CD4-positive, alpha-beta memory T cell (primary cell): ENCODE results near the gene KMT5C. TPM values are rescaled to one million over a fixed set of nuclear protein-coding genes. Genes with fewer than 3 reads are reported as not detected.

Source experiments
- CTCF ChIA-PET: fragments of 350-600 bp; sonication (Branson Sonifier 250); formaldehyde crosslinking; loops from one replicate; lab custom pipeline; 2021; ENCODE audit warnings: inconsistent platforms; ENCODE audit not compliant: partially characterized antibody; lab: Charles Lee
- POLR2A ChIA-PET: fragments of 350-600 bp; sonication (Branson Sonifier 250); formaldehyde crosslinking; loops from one replicate; lab custom pipeline; 2021; ENCODE audit not compliant: partially characterized antibody; lab: Charles Lee
- DNase-seq, 5 donors: peaks; one replicate each; pipeline versions ENCODE4 v3.0.0 to v3.0.0-alpha.2; 2020 to 2022; ENCODE audit warnings: mixed read lengths in 1 of 5
- H3K27ac ChIP-seq: one replicate; pipeline ENCODE4 v1.7.0; 2013; ENCODE audit warnings: low read depth, low read length
- H3K27me3 ChIP-seq: 2 replicates; pipeline ENCODE4 v1.7.0; 2013; ENCODE audit warnings: mild to moderate bottlenecking, low read length, moderate library complexity; ENCODE audit not compliant: insufficient read depth
- H3K36me3 ChIP-seq: 2 replicates; pipeline ENCODE4 v1.7.0; 2013; ENCODE audit warnings: mild to moderate bottlenecking, low read length, moderate library complexity; ENCODE audit not compliant: insufficient read depth
- H3K4me1 ChIP-seq: 2 replicates; pipeline ENCODE4 v1.7.0; 2013; ENCODE audit warnings: mild to moderate bottlenecking, low read length, moderate library complexity; ENCODE audit not compliant: insufficient read depth
- H3K4me3 ChIP-seq, 2 donors: one replicate each; pipeline ENCODE4 v1.7.0; 2013; ENCODE audit warnings: low read length in 2 of 2, mild to moderate bottlenecking in 1 of 2
- H3K9me3 ChIP-seq, 2 donors: one replicate each; pipeline ENCODE4 v1.7.0; 2013; ENCODE audit warnings: low read length in 2 of 2, control low read depth in 1 of 2; ENCODE audit not compliant: control insufficient read depth in 1 of 2
- H3K27ac Mint-ChIP-seq, 7 donors: one replicate each; pipeline ENCODE4 v1.8.0; 2020 to 2021; ENCODE audit warnings: mixed read lengths in 7 of 7, mild to moderate bottlenecking in 6 of 7, inconsistent platforms in 3 of 7, moderate library complexity in 3 of 7
- H3K27me3 Mint-ChIP-seq, 2 donors: one replicate each; pipeline ENCODE4 v1.8.0; 2020 to 2021; ENCODE audit warnings: mixed read lengths in 2 of 2
- H3K36me3 Mint-ChIP-seq, 2 donors: one replicate each; pipeline ENCODE4 v1.8.0; 2020 to 2021; ENCODE audit warnings: mixed read lengths in 2 of 2, inconsistent platforms in 1 of 2, mild to moderate bottlenecking in 1 of 2
- H3K4me1 Mint-ChIP-seq, 4 donors: one replicate each; pipeline ENCODE4 v1.8.0; 2020 to 2021; ENCODE audit warnings: mixed read lengths in 4 of 4, mild to moderate bottlenecking in 1 of 4
- H3K4me3 Mint-ChIP-seq, 8 donors: one replicate each; pipeline ENCODE4 v1.8.0; 2020 to 2021; ENCODE audit warnings: mixed read lengths in 8 of 8, mild to moderate bottlenecking in 7 of 8, moderate library complexity in 6 of 8, inconsistent platforms in 3 of 8
- H3K9me3 Mint-ChIP-seq, 8 donors: one replicate each; pipeline ENCODE4 v1.8.0; 2020 to 2021; ENCODE audit warnings: mixed read lengths in 8 of 8, mild to moderate bottlenecking in 5 of 8, inconsistent platforms in 3 of 8, moderate library complexity in 1 of 8
- intact Hi-C: fragments of 100-400 bp; cut with micrococcal nuclease; formaldehyde crosslinking; loops from one replicate; pipeline ENCODE4 v1.15.1; 2023
- polyA plus RNA-seq, 2 donors: library from polyadenylated mRNA; unstranded; fragments of 300-500 nt; fragmentation: Illumina TruSeq; gene quantifications; one replicate each; pipeline ENCODE4 v1.2.3, GENCODE V29; 2021
- total RNA-seq, 2 experiments: library from RNA; stranded (reverse); gene quantifications; one replicate each; pipeline ENCODE4 v1.2.3, GENCODE V29; 2021

KMT5C gene
- total and polyA plus RNA-seq, 4 experiments from 2014 or later = 0.60 to 23.5 (median 12.3) TPM

DNA sequence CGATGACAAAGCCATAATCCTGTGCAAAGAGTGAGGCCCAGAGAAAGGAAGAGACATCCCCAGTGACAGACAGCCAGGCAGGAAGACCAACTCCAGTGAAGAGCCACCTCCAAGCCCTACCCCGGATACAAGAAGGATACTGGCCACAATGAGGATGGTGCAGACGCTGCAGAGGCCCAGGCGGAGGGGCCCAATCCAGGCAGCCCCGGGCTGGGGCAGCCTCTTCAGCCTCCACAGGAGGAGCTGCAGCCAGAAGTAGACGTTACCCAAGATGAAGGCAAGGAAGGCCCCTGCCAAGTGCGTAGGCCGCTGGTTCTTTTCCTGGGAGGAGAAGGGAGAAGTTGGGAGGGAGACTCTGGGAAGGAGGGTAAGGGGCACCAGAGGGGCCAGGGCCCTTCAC, 23.0 kb upstream of the KMT5C start:
- Mint-ChIP-seq H3K27me3 (peaks cover 4 to 5% of the 10 kb centered on the region in 2 donors), H3K27ac (no peak overlapping the region)
- CTCF ChIA-PET = interaction anchor here (1.3 kb wide), 1 partner anchor 15 kb away, joined by 4 read pairs; no protein-coding TSS in a partner anchor

DNA sequence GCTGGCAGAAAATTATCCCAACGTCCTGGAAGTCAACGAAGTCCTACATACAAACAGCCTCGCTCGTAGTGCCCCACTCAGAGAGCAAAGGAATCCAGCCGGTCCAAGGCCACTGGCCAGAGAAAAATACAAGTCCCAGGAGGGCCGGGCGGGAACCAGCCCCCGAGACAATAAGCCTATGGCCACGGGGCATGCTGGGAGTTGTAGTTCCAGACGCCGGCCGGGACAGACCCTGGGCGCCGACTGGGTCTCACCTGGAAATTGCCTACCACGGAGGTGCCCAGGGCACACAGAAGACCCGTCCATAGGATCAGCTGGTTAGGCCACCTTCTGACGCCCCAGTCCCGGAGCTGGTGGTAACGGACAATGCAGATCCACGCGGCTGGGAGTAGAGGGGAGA, 19.9 kb upstream of the KMT5C start:
- intact Hi-C loops = no loop called here
- Mint-ChIP-seq H3K4me3 (no peak overlapping the region), H3K27ac (no peak overlapping the region), H3K9me3 (no peaks in the 10 kb centered on the region), H3K27me3 (peaks cover 7 to 11% of the 10 kb centered on the region in 2 donors), H3K4me1 (no peaks in the 10 kb centered on the region), H3K36me3 (no peaks in the 10 kb centered on the region)
- CTCF ChIA-PET = no interaction called here
- no peaks in the 10 kb centered on the region for H3K4me1 ChIP-seq
- no peak for DNase-seq
- H3K27me3 ChIP-seq = no peaks in the 10 kb centered on the region
- no peak overlapping the region for H3K4me3 ChIP-seq
- no peak overlapping the region for H3K27ac ChIP-seq
- no peaks in the 10 kb centered on the region for H3K9me3 ChIP-seq
- H3K36me3 ChIP-seq = no peaks in the 10 kb centered on the region
- POLR2A ChIA-PET = no interaction called here

More for the DNA sequence above, 23.0 kb upstream of the KMT5C start:
- intact Hi-C loops = no loop called here
- no peaks in the 10 kb centered on the region for H3K4me1 ChIP-seq
- H3K9me3 Mint-ChIP-seq = no peaks in the 10 kb centered on the region
- DNase-seq = no peak
- H3K4me3 ChIP-seq = no peak overlapping the region
- H3K36me3 ChIP-seq = no peaks in the 10 kb centered on the region
- no peak overlapping the region for H3K27ac ChIP-seq
- no peaks in the 10 kb centered on the region for H3K27me3 ChIP-seq
- H3K36me3 Mint-ChIP-seq = no peaks in the 10 kb centered on the region
- POLR2A ChIA-PET = interaction anchor here (1.2 kb wide), 1 partner anchor 50 kb away, joined by 3 read pairs; no protein-coding TSS in a partner anchor
- no peak overlapping the region for H3K4me3 Mint-ChIP-seq
- H3K4me1 Mint-ChIP-seq = no peaks in the 10 kb centered on the region
- no peaks in the 10 kb centered on the region for H3K9me3 ChIP-seq

DNA sequence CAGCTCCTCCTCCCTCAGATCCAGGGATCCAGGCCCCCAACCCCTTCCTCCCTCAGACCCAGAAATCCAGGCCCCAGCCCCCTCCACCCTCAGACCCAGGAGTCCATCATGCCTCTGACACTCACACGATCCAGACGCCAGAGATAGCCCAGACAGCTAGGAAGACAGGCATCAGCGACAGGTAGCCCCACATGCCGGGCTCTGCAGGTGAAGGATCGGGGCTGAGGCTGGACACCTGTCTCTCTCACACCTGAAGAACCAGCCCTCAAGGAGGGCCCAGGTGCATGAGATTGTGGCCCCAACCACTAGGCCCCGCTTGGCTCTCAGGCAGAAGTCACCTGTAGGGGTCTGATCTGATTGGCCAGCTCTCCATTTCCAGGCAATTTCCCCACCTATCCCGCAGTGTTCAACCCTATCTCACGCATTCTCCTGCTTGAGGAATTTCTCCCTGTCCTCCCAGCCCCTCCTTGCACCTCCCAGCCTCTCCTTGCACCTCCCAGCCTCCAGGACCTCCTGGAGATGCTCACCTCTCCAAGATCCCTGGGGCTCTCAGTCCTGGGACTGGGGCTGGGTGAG, 18.7 kb upstream of the KMT5C start:
- intact Hi-C loops = no loop called here
- Histone ChIP-seq H3K27ac (no peak overlapping the region), H3K4me3 (no peak overlapping the region), H3K27me3 (no peaks in the 10 kb centered on the region), H3K4me1 (no peaks in the 10 kb centered on the region), H3K36me3 (no peaks in the 10 kb centered on the region), H3K9me3 (no peaks in the 10 kb centered on the region)
- POLR2A ChIA-PET = interaction anchor here (0.6 to 1.8 kb wide), 2 partner anchors 18 to 103 kb away, joined by 3 to 4 read pairs; partner anchors contain the start of gene KMT5C
- Mint-ChIP-seq H3K36me3 (no peaks in the 10 kb centered on the region), H3K9me3 (no peaks in the 10 kb centered on the region), H3K27ac (no peak overlapping the region), H3K4me1 (peaks cover 0 to 2% (median 0%) of the 10 kb centered on the region in 4 donors), H3K4me3 (no peak overlapping the region), H3K27me3 (peaks cover 7 to 11% of the 10 kb centered on the region in 2 donors)
- DNase-seq = no peak
- CTCF ChIA-PET = interaction anchor here (2.2 kb wide), 1 partner anchor 18 kb away, joined by 9 read pairs; no protein-coding TSS in a partner anchor

DNA sequence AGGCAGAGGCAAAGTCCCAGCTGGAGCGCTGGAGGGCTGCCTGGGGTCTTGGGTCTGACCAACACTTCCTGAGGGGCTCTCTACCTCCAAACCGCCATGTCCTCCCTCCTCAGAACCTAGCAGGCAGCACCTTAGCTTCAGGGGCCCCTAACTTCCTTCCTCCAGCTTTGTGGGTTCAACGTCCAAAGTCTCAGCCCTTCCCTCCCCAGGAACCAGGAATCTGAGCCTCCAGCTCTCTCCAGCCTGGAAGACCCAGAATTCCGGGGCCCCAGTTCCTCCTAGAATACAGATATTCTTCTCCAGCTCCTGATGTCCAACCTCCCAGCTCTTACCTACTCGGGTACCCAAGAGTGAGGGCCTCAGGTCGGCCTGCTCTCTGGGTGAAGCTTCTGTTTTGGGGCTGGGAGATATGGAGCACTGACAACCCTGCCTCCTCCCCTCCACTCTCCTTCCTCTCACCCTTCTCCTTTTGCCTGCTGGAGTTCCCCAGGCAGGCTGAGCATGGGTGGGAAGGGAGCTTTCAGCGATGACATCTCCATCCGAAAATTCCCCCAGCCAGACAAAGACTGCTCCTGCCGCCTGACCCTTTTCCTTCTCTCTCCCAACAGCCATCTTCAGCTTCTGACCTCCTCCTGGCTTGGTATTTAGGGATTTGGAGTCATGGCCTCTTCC, 18.1 kb upstream of the KMT5C start:
- Mint-ChIP-seq H3K9me3 (no peaks in the 10 kb centered on the region), H3K4me3 (no peak overlapping the region), H3K27ac (peak overlapping the region in 2 of 7 donors; percentile 18 to 75), H3K27me3 (peaks cover 7 to 13% of the 10 kb centered on the region in 2 donors), H3K36me3 (no peaks in the 10 kb centered on the region), H3K4me1 (peaks cover 0 to 2% (median 0%) of the 10 kb centered on the region in 4 donors)
- ChIA-PET CTCF (interaction anchor here (2.2 kb wide), 1 partner anchor 19 kb away, joined by 9 read pairs; no protein-coding TSS in a partner anchor), POLR2A (interaction anchor here (1.8 kb wide), 1 partner anchor 18 kb away, joined by 4 read pairs; the partner anchor contains the start of gene KMT5C)
- no peak for DNase-seq
- intact Hi-C loops = no loop called here
- Histone ChIP-seq H3K27me3 (no peaks in the 10 kb centered on the region), H3K36me3 (no peaks in the 10 kb centered on the region), H3K4me3 (no peak overlapping the region), H3K4me1 (no peaks in the 10 kb centered on the region), H3K9me3 (no peaks in the 10 kb centered on the region), H3K27ac (no peak overlapping the region)

DNA sequence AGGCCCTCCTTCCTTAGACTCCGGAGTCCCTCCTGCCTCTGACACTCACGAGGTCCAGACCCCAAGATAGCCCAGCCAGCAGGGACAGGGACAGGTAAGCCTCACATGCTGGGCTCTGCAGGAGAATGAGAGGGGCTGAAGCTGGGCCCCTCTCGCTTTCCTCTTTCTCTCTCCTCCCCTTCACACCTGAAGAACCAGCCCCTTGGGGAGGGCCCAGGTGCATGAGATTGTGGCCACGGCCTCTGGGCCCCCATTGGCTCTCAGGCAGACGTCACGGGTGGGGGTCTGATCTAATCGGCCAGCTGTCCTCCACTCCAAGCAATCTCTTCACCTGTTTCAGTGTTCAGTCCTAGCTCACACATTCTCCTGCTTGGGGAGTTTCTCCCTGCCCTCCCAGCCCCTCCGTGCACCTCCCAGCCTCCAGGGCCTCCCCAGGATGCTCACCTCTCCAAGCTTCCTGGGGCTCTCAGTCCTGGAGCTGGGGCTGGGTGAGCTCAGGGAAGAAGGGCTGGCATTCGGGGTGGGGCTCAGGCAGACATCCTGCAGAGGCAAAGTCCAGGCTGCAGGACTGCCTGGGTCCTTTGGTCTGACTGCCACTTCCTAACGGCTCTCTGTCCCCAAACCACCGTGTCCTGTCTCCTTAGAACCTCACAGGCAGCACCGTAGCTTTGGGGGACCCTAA, 17.3 kb upstream of the KMT5C start:
- Histone ChIP-seq H3K36me3 (no peaks in the 10 kb centered on the region), H3K27ac (no peak overlapping the region), H3K4me3 (no peak overlapping the region), H3K27me3 (no peaks in the 10 kb centered on the region), H3K4me1 (no peaks in the 10 kb centered on the region), H3K9me3 (no peaks in the 10 kb centered on the region)
- DNase-seq = no peak
- peaks cover 7 to 15% of the 10 kb centered on the region in 2 donors for H3K27me3 Mint-ChIP-seq
- no peaks in the 10 kb centered on the region for H3K9me3 Mint-ChIP-seq
- H3K36me3 Mint-ChIP-seq = no peaks in the 10 kb centered on the region
- no peak overlapping the region for H3K4me3 Mint-ChIP-seq
- ChIA-PET CTCF (interaction anchor here (0.6 to 2.2 kb wide), 2 partner anchors 20 to 31 kb away, joined by 3 to 9 read pairs; no protein-coding TSS in a partner anchor), POLR2A (interaction anchor here (1.8 kb wide), 1 partner anchor 17 kb away, joined by 4 read pairs; the partner anchor contains the start of gene KMT5C)
- H3K27ac Mint-ChIP-seq = no peak overlapping the region
- peaks cover 0 to 2% (median 0%) of the 10 kb centered on the region in 4 donors for H3K4me1 Mint-ChIP-seq
- intact Hi-C loops = no loop called here

DNA sequence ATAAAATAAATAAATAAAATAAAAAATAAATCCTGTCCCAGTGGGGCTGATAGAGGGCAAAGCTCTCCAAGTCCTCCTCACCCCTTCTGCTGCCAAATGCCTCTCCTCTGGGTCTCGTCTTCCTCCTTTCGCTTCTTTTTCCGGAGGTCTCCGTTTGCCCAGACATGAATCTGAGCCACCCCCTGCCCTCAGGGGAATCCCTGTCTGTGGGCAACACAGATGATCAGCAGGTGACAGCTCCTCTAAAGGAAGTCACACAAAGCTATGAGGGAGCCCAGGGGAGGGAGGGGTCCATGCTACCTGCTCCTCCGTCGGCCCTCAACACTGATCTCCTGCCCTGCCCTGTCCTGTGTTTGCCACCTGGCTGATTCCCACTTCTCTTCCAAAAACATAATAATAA, 15.0 kb upstream of the KMT5C start:
- Histone ChIP-seq H3K27me3 (no peaks in the 10 kb centered on the region), H3K36me3 (no peaks in the 10 kb centered on the region), H3K4me3 (no peak overlapping the region), H3K27ac (no peak overlapping the region), H3K9me3 (no peaks in the 10 kb centered on the region), H3K4me1 (no peaks in the 10 kb centered on the region)
- ChIA-PET CTCF (no interaction called here), POLR2A (interaction anchor here (1.0 kb wide), 1 partner anchor 15 kb away, joined by 3 read pairs; the partner anchor contains the start of gene KMT5C)
- Mint-ChIP-seq H3K36me3 (no peaks in the 10 kb centered on the region), H3K27me3 (peaks cover 7 to 20% of the 10 kb centered on the region in 2 donors), H3K27ac (no peak overlapping the region), H3K9me3 (no peaks in the 10 kb centered on the region), H3K4me1 (peaks cover 0 to 2% (median 0%) of the 10 kb centered on the region in 4 donors), H3K4me3 (no peak overlapping the region)
- intact Hi-C loops = no loop called here
- DNase-seq = no peak

DNA sequence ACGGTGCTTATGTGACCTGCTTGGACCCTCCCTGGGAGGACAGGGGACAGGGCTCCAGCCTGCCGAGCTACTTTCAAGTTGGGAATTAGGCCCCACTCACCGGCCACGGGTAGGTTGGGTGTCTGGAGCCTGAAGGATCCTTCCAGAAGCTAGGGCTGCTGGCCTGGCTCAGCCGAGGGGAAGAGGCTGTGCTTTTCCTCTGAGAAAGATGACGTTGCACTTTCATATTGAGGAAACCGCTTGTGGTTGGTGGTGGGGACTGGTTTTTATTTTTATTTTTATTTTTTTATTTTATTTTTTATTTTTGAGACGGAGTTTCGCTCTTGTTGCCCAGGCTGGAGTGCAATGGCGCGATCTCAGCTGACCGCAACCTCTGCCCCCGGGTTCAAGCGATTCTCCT, 14.5 kb upstream of the KMT5C start, which contains the start of gene TMEM150B:
Gene TMEM150B, minus strand, starts transcription at position 170 of the 400 bp plus-strand sequence. CDS start 4,305 bp downstream, outside the sequence.
- Mint-ChIP-seq H3K4me1 (peaks cover 0 to 2% (median 0%) of the 10 kb centered on the region in 4 donors), H3K27ac (no peak within 1 kb of the TSS), H3K9me3 (no peaks in the 10 kb centered on the region), H3K27me3 (peaks cover 7 to 20% of the 10 kb centered on the region in 2 donors), H3K4me3 (no peak within 1 kb of the TSS), H3K36me3 (no peaks in the 10 kb centered on the region)
- Histone ChIP-seq H3K27ac (no peak within 1 kb of the TSS), H3K4me1 (no peaks in the 10 kb centered on the region), H3K36me3 (no peaks in the 10 kb centered on the region), H3K4me3 (no peak within 1 kb of the TSS), H3K27me3 (no peaks in the 10 kb centered on the region), H3K9me3 (no peaks in the 10 kb centered on the region)
- POLR2A ChIA-PET = interaction anchor here (1.0 kb wide), 1 partner anchor 14 kb away, joined by 3 read pairs; the partner anchor contains the start of gene KMT5C
- no peak for DNase-seq
- intact Hi-C loops = no loop called here
- CTCF ChIA-PET = no interaction called here
